Activated T-helper 1 cell treated with anti-CD3 and anti-CD28 coated beads, Interleukin-2, amount 50 U/mL, for 16 hours (primary cell): ENCODE data around the gene UCK2.

Experiments
- DNase-seq, 2 donors: peaks; one replicate each; pipeline ENCODE4 v3.0.0-alpha.2; 2020; ENCODE audit warnings: low read depth in 1 of 2, low spot score in 1 of 2

UCK2 gene

DNA sequence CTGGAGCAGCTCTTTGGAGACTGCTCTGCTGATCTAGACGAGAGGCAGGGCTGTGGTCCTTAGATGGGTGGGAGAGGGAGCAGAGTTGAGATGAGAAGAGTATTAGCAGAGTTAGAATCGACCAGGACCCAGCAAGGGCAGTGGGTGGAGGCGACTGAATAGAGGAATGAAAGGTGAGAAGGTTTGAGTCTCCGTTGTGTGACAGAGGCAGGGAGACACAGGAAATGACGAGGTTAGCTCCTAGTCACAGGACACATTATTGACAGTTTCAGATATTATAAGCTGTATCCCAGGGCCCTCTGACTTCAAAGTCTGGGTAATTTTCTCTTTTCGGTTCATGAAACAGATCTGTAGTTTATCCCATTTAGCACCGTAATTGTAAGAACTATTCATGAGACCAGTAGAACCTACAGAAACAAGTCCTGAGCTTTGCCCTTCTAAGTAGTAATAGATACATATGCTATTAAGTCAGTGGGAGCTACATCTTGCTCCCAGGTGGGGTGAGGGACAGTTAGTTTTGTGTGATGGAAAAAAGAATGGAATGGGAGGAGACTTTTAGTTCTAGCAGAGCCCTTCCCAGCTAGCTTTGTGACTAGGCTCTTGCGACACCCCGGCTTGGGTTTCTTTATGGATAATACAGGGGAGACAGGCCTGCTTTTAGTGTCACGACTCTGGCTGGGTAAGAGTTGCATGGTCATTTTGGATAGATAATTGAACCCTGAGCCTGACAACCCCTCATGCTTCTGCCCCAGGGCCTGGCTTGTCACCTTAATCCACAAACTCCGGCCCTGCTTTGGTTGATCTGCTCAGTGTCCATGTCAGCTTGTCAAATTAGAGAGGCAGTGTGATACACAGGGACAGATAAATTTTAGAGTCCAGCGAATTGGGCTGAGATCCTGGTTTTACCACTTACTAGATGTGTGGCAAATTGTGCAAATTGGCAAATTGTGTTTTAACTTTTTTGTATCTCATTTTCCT, 70.2 kb downstream of the UCK2 start:
- DNase-seq = no peak

DNA sequence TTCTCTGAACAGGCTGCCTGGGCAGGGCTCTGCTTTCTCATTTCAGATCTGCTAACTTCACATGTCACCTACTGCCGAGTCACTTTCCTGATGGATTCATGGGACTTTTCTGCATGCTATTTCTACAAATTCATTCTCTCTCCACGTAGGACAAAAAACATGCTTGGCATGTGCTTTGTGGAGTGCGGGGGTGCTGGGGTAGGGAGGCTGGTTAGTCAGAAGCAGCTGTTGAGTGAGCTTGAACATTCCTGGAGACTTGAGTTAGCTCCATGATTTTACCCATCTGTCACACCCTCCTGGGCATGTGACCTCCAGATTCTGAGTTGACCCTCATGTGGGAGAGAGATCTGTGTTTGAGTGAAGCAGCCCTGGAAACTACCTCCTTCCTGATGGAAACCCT, 71.4 kb downstream of the UCK2 start:
- DNase-seq = no peak

DNA sequence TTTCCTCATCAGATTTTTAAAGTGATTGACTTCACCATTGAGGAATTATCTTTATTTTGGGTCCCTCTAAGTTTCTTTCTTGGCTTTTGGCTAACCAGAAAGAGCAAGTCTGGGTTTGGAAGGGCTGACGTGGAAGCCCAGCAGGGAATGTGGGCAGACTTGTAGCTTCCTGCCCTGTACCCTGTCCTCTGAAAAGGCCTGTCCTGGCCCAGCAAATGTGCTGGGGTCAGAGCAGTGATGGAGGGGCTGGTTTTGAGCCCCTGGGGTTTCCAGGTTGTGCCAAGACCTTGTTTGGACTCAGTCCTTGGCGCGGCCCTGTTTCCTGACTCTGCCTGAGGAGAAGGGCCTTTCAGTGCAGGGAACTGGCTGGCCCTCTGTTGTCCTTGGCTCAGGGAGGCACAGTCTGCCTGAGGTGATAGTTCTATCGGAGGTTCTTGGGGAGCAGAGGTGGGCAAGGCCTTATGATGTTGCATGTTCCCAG, 72.1 kb downstream of the UCK2 start:
- DNase-seq = no peak

DNA sequence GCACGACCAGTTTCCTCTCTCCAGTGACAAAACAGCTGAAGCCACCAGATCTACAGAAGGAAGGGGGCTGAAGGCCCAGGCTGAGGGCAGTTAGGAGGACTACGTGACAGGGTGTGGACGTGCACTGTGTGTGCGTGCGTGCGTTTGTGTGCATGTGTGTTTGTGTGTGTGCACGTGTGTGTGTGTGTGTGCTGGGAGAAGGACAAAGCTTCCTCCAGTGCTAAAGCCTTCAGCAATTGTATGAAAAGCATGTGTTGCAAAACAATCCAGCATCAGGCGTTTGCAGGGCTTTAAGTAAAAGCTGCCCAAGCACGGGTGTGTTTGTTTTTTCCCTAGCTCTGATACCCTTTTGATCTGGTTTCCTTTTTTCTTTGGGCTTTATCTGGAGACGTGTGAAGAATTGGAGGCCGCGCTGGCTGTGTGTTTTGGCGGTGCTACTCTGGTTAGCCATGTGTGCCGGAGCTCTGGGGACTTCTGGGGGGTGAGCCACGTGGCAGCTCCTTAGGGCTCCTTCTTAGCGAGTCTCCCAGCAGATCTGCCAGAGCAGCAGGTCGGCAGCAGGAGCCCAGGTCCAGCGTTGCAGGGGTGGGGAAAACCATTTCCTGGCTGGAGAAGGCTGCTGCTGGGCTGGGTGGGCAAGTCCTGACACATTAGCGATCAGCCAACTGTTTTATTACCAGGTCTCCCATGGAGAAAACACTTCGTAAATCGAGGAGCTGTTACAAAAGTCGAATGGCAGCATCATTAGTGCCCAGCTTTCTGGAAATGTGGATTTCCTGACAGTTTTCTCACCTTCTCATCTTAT, 73.4 kb downstream of the UCK2 start:
- no peak for DNase-seq

DNA sequence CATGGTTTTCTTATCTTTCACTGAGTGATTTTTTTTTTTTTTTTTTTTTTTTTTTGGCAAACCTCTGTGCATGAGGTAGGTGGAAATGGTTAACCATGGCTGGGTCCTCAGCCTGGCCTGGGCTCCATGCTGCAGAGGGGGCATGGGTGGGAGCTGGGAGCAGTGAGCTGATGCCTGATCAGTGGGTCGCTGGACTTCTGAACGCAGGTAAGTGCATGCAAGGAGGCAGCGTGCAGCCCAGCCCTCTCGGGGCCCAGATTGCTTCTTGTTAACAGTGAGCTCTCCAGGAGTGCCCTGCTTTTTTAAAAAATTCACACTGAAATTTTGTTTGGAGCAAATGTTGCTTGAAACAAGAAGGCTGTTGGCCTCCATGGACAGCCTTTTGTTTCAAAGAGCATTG, 75.2 kb downstream of the UCK2 start:
- DNase-seq = no peak

- no peak for DNase-seq
These were observed 76.3 kb downstream of the UCK2 start for GRCh38 chr1:165903672-165904071.

- DNase-seq = no peak
These were observed 77.5 kb downstream of the UCK2 start for GRCh38 chr1:165904948-165905347.

DNA sequence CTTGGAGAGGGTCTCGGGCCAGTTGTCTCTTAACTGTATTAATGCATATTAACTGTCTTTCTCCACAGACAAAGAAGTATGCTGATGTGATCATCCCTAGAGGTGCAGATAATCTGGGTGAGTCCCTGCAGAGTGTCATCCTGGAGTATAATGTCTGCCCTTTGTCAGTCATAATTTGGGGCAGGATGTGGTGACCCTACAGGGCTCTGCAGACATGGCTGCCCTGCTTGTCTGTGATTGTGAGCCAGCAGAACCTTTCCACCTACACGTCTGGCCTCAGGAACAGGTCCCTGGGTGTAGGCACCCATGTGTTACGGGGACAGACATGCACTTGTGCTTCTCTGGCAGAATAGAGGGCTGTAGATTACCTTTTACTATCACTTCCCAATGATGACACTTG, 78.4 kb downstream of the UCK2 start:
- no peak for DNase-seq

DNA sequence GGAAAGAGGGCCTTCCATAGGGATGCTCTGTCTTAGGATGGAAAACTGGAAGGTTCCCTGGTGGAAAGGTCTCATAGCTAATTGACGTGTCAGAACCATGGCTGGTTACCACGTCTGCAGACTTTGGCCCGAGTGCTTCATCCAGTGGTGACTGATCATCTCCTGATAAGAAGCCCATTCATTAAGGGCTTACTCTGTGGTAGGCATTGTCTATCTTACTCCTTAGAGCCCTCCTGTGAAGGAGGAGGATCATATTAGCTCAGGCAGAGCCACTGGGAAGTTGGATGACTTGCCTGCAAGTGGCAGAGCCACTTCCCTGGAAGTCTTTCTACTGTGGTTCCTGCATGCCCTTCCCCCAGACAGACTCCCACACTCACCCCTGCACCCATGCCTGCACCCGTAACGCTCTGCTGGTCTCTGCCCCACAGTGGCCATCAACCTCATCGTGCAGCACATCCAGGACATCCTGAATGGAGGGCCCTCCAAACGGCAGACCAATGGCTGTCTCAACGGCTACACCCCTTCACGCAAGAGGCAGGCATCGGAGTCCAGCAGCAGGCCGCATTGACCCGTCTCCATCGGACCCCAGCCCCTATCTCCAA, 79.9 kb downstream of the UCK2 start:
- DNase-seq = no peak

GRCh38 chr1:165910764-165911421, 83.5 kb downstream of the UCK2 start:
- no peak for DNase-seq

GRCh38 chr1:165911609-165912281, 84.3 kb downstream of the UCK2 start:
- no peak for DNase-seq

- no peak for DNase-seq
These were observed 85.2 kb downstream of the UCK2 start for GRCh38 chr1:165912638-165913037.

- DNase-seq = peak; percentile 10 to 17
These were observed 86.9 kb downstream of the UCK2 start for GRCh38 chr1:165914136-165914798.

- no peak for DNase-seq
These were observed 88.1 kb downstream of the UCK2 start for GRCh38 chr1:165915480-165915879.

DNA sequence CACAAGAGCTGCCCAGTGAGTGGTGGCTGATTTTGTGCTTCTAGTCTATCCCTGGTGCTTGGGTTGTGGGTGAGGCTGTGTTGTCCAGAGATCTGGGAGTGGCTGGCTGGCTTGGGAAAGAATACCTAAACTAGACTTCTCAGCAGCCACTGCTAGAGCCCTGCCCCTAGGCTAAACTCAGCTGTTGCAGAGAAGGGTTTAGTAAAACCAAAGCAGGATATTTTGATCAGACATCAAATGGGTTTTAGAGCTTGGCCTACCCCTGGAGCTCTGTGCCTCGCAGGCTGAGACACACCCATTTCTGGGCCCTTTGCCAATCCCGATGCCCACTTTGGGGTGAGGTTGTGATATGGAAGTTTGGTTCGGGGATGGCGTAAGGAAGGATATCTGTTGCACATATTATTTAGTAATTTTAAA, 88.5 kb downstream of the UCK2 start:
- DNase-seq = no peak

DNA sequence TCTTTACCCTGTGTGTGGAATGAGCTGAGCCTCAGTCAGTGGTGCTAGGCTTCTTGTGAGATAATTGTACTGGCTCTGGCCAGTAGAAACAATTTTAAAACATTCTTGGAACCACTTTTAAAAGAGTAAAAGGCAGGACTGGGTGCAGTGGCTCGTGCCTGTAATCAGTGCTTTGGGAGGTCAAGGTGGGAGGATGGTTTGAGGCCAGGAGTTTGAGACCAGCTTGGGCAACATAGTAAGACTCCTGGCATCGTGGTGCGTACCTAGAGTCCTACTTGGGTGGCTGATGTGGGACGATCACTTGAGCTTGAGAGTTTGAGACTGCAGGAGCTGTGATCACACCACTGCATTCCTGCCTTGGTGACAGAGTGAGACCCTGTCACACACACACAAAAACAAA, 89.8 kb downstream of the UCK2 start:
- DNase-seq = no peak

- DNase-seq = no peak
These were observed 96.7 kb downstream of the UCK2 start for GRCh38 chr1:165924117-165924516.

GRCh38 chr1:165925498-165926079, 98.2 kb downstream of the UCK2 start:
- no peak for DNase-seq

DNA sequence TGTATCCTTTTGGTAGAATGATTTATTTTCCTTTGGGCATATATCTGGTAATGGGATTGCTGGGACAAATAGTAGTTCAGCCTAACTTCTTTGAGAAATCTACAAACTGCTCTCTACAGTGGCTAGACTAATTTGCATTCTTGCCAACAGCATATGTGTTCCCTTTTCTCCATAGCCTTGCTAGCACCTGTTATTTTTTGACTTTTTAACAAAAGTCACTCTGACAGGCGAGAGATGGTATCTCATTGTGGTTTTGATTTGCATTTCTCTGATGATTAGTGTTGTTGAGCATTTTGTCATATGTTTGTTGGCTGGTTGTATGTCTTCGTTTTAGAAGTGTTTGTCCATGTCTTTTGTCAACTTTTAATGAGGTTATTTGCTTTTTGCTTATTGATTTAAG, 99.8 kb downstream of the UCK2 start:
- DNase-seq = no peak
